GM21381 (cell line): ENCODE results near the gene SMYD2.
"Not testable (repeated sequence)": the region's sequence is repeated elsewhere in the genome, so short reads cannot be mapped to it uniquely, and the experiment has no call there.

Experiments
- ATAC-seq: cut with Tn5 transposase; IDR thresholded peaks from one replicate; pipeline ENCODE4 v1.9.1; 2021; ENCODE audit warnings: mild to moderate bottlenecking, moderate library complexity; ENCODE audit not compliant: unreplicated experiment

The SMYD2 gene

GRCh38 chr1:214271174-214271858, 9.6 kb upstream of the SMYD2 start:
- ATAC-seq, result no peak

GRCh38 chr1:214271995-214272731, 8.8 kb upstream of the SMYD2 start:
- no peak for ATAC-seq

- ATAC-seq, result no peak
Observed at GRCh38 chr1:214272964-214273533, 7.9 kb upstream of the SMYD2 start.

- not testable (repeated sequence) for ATAC-seq
Observed at GRCh38 chr1:214275700-214276099, 5.3 kb upstream of the SMYD2 start.

- no peak for ATAC-seq
Observed at GRCh38 chr1:214276786-214277185, 4.2 kb upstream of the SMYD2 start.

- ATAC-seq, result no peak
Observed at GRCh38 chr1:214277704-214278635, 3.0 kb upstream of the SMYD2 start.

GRCh38 chr1:214280386-214281020, 456 bp upstream of the SMYD2 start:
- peak; percentile 13 for ATAC-seq

- no peak for ATAC-seq
Observed at GRCh38 chr1:214281720-214282629, 1.0 kb downstream of the SMYD2 start.

GRCh38 chr1:214282630-214283242, 1.8 kb downstream of the SMYD2 start:
- ATAC-seq, result no peak

- no peak for ATAC-seq
Observed at GRCh38 chr1:214285610-214286440, 4.9 kb downstream of the SMYD2 start.

GRCh38 chr1:214287884-214288283, 6.9 kb downstream of the SMYD2 start:
- no peak for ATAC-seq

- no peak for ATAC-seq
Observed at GRCh38 chr1:214289574-214290272, 8.8 kb downstream of the SMYD2 start.

GRCh38 chr1:214290424-214291037, 9.6 kb downstream of the SMYD2 start:
- no peak for ATAC-seq

GRCh38 chr1:214292322-214292721, 11.4 kb downstream of the SMYD2 start:
- ATAC-seq, result no peak

GRCh38 chr1:214295934-214296333, 15.0 kb downstream of the SMYD2 start:
- no peak for ATAC-seq

- no peak for ATAC-seq
Observed at GRCh38 chr1:214296860-214297745, 16.1 kb downstream of the SMYD2 start.
